SK-N-SH (cell line): ENCODE measurements around the gene TCF12. TPM values are rescaled to one million over a fixed set of nuclear protein-coding genes. Genes with fewer than 3 reads are reported as not detected.

Experiments
- CTCF ChIA-PET: fragments of 300-600, 350-600 bp; formaldehyde crosslinking; extraction: SDS; loops from one replicate; lab custom pipeline; 2021; lab: Yijun Ruan, JAX
- POLR2A ChIA-PET: fragments of 350-600 bp; sonication (Branson Sonifier 250); formaldehyde crosslinking; extraction: SDS; loops from one replicate; lab custom pipeline; 2020; ENCODE audit warnings: antibody characterized with exemption, inconsistent platforms; lab: Yijun Ruan, JAX
- DNase-seq: peaks from one replicate; pipeline ENCODE4 v3.0.0; 2012
- H2AFZ ChIP-seq: fragments of 200-600 bp; sonication (generic); 2 replicates; pipeline ENCODE4 v1.8.1; 2016; ENCODE audit warnings: antibody characterized with exemption, mild to moderate bottlenecking, low read depth
- H3F3A ChIP-seq: fragments of 200-600 bp; sonication (generic); replicated peaks from 2 replicates; pipeline ENCODE3; 2016; ENCODE audit warnings: antibody characterized with exemption, mild to moderate bottlenecking; ENCODE audit not compliant: insufficient read depth
- H3K27ac ChIP-seq, 2 experiments: fragments of 200-500 bp in 1 of 2; fragments of 200-600 bp in 1 of 2; sonication (Bioruptor generic) in 1 of 2; sonication (generic), shearing (Covaris generic) in 1 of 2; 2 replicates each; pipeline versions ENCODE4 v1.5.1 to v1.6.1; 2014 to 2016; ENCODE audit warnings: low read depth in 2 of 2, inconsistent platforms in 1 of 2, low read length in 1 of 2, mild to moderate bottlenecking in 1 of 2, mixed read lengths in 1 of 2
- H3K27me3 ChIP-seq: fragments of 200-600 bp; sonication (generic), shearing (Covaris generic); 2 replicates; pipeline ENCODE4 v1.6.1; 2016; ENCODE audit warnings: mixed run types; ENCODE audit not compliant: insufficient read depth
- H3K36me3 ChIP-seq, 2 experiments: fragments of 200-500 bp in 1 of 2; fragments of 200-600 bp in 1 of 2; sonication (Bioruptor generic) in 1 of 2; sonication (generic) in 1 of 2; replicated peaks in 1 of 2; 2 replicates each; pipeline versions ENCODE3 to v1.5.1; 2014 to 2016; ENCODE audit warnings: low read length in 1 of 2, mild to moderate bottlenecking in 1 of 2; ENCODE audit not compliant: insufficient read depth in 2 of 2, control insufficient read depth in 1 of 2
- H3K4me1 ChIP-seq, 2 experiments: fragments of 200-500 bp in 1 of 2; fragments of 200-600 bp in 1 of 2; sonication (Bioruptor generic) in 1 of 2; sonication (generic), shearing (Covaris generic) in 1 of 2; 2 replicates each; pipeline versions ENCODE4 v1.5.1 to v1.6.1; 2014 to 2016; ENCODE audit warnings: low read depth in 1 of 2, low read length in 1 of 2, mixed run types in 1 of 2; ENCODE audit not compliant: insufficient read depth in 2 of 2, control insufficient read depth in 1 of 2
- H3K4me2 ChIP-seq: fragments of 200-600 bp; sonication (generic), shearing (Covaris generic); 2 replicates; pipeline ENCODE4 v1.6.1; 2017; ENCODE audit warnings: mixed run types
- H3K4me3 ChIP-seq, 2 experiments: fragments of 200-500 bp in 1 of 2; fragments of 200-600 bp in 1 of 2; sonication (Bioruptor generic) in 1 of 2; sonication (generic), shearing (Covaris generic) in 1 of 2; 2 replicates each; pipeline versions ENCODE4 v1.5.1 to v1.8.1; 2014 to 2016; ENCODE audit warnings: low read depth in 2 of 2, inconsistent platforms in 1 of 2, low read length in 1 of 2, mild to moderate bottlenecking in 1 of 2, mixed read lengths in 1 of 2, moderate library complexity in 1 of 2
- H3K79me2 ChIP-seq: fragments of 200-600 bp; sonication (generic); 2 replicates; pipeline ENCODE4 v1.8.1; 2017; ENCODE audit warnings: mild to moderate bottlenecking; ENCODE audit not compliant: insufficient read depth
- H3K9ac ChIP-seq: fragments of 200-600 bp; sonication (generic); 2 replicates; pipeline ENCODE4 v1.6.1; 2017; ENCODE audit warnings: mixed run types
- H3K9me2 ChIP-seq: fragments of 200-600 bp; sonication (generic); 2 replicates; pipeline ENCODE4 v1.6.1; 2017; ENCODE audit warnings: mixed run types
- H3K9me3 ChIP-seq: fragments of 200-600 bp; sonication (generic); 2 replicates; pipeline ENCODE4 v1.6.1; 2017; ENCODE audit warnings: mixed run types, mild to moderate bottlenecking, moderate library complexity
- H4K20me1 ChIP-seq: fragments of 200-600 bp; sonication (generic); 2 replicates; pipeline ENCODE4 v1.6.1; 2017; ENCODE audit warnings: mild to moderate bottlenecking, mixed run types; ENCODE audit not compliant: insufficient read depth
- CHD2 ChIP-seq: fragments of 150-350 bp; IDR thresholded peaks from 2 replicates; pipeline ENCODE4 v1.6.1; 2018; ENCODE audit warnings: low read length; ENCODE audit not compliant: partially characterized antibody
- ELF1 ChIP-seq: IDR thresholded peaks from 2 replicates; pipeline ENCODE4 v1.4.0; 2012
- EP300 ChIP-seq, 2 experiments: IDR thresholded peaks; 2 replicates each; pipeline versions ENCODE4 v1.4.0 to v1.6.1; 2012; ENCODE audit warnings: borderline replicate concordance in 1 of 2, low read depth in 1 of 2, low read length in 1 of 2
- FOXM1 ChIP-seq: IDR thresholded peaks from 2 replicates; pipeline ENCODE4 v1.4.0; 2012; ENCODE audit warnings: low read depth, mild to moderate bottlenecking
- GABPA ChIP-seq: IDR thresholded peaks from 2 replicates; pipeline ENCODE4 v1.4.0; 2012; ENCODE audit warnings: low read depth, mild to moderate bottlenecking
- JUND ChIP-seq: IDR thresholded peaks from 2 replicates; pipeline ENCODE4 v1.4.0; 2012
- MAX ChIP-seq: IDR thresholded peaks from 2 replicates; pipeline ENCODE4 v1.4.0; 2012; ENCODE audit warnings: low read depth
- MEF2A ChIP-seq: IDR thresholded peaks from 2 replicates; pipeline ENCODE4 v1.4.0; 2012; ENCODE audit warnings: low read depth, borderline replicate concordance
- NFIC ChIP-seq: IDR thresholded peaks from 2 replicates; pipeline ENCODE4 v1.4.0; 2012; ENCODE audit warnings: borderline replicate concordance
- NRF1 ChIP-seq: IDR thresholded peaks from 2 replicates; pipeline ENCODE4 v1.6.1; 2012; ENCODE audit warnings: low read depth, mild to moderate bottlenecking, low read length
- RAD21 ChIP-seq: IDR thresholded peaks from 2 replicates; pipeline ENCODE4 v1.6.1; 2012; ENCODE audit warnings: mild to moderate bottlenecking, low read length
- RCOR1 ChIP-seq: fragments of 150-350 bp; IDR thresholded peaks from 2 replicates; pipeline ENCODE4 v1.6.1; 2017; ENCODE audit warnings: antibody characterized with exemption, low read length
- REST ChIP-seq: IDR thresholded peaks from 2 replicates; pipeline ENCODE4 v1.6.1; 2012; ENCODE audit warnings: mild to moderate bottlenecking, low read depth, low read length, moderate library complexity
- RXRA ChIP-seq: IDR thresholded peaks from 2 replicates; pipeline ENCODE4 v1.4.0; 2012; ENCODE audit warnings: low read depth, mild to moderate bottlenecking, borderline replicate concordance
- TAF1 ChIP-seq: IDR thresholded peaks from 2 replicates; pipeline ENCODE4 v1.6.1; 2012; ENCODE audit warnings: low read depth, mild to moderate bottlenecking, low read length, moderate library complexity, borderline replicate concordance
- TCF12 ChIP-seq: IDR thresholded peaks from 2 replicates; pipeline ENCODE4 v1.4.0; 2012
- TEAD4 ChIP-seq: IDR thresholded peaks from 2 replicates; pipeline ENCODE4 v1.4.0; 2012; ENCODE audit warnings: mild to moderate bottlenecking, borderline replicate concordance; ENCODE audit not compliant: insufficient read depth
- YY1 ChIP-seq: IDR thresholded peaks from 2 replicates; pipeline ENCODE4 v1.4.0; 2012; ENCODE audit warnings: low read depth, mild to moderate bottlenecking
- WGBS: methylation state at CpG from one replicate; pipeline ENCODE4 v1.1.6; 2017; ENCODE audit warnings: low lambda C conversion rate; 5-methylcytosine and 5-hydroxymethylcytosine counted together
- polyA plus RNA-seq, 3 experiments: library from polyadenylated mRNA; depleted of rRNA; stranded (reverse); fragments of >200 nt; gene quantifications; 2 replicates each; pipeline ENCODE4 v1.2.3, GENCODE V29; 2012

TCF12 gene
- polyA plus RNA-seq, 1 of the 3 experiments (the other 2 are of a cell fraction): 49.6 TPM

GRCh38 chr15:57036352-57036751 is 117.9 kb downstream of the TCF12 start:
- Histone ChIP-seq H3K4me3 (no peak overlapping the region), H3K4me1 (peaks cover 4 to 7% of the 10 kb centered on the region in 2 experiments; a peak in 3 of 4 replicates), H4K20me1 (peaks cover 31% of the 10 kb centered on the region), H3K9ac (no peak overlapping the region), H3K4me2 (no peak overlapping the region), H3K27me3 (no peaks in the 10 kb centered on the region), H2AFZ (no peak overlapping the region), H3K79me2 (peaks cover 96% of the 10 kb centered on the region), H3K36me3 (no peaks in the 10 kb centered on the region), H3K9me2 (no peaks in the 10 kb centered on the region), H3F3A (peaks cover 5% of the 10 kb centered on the region), H3K27ac (no peak overlapping the region), H3K9me3 (no peaks in the 10 kb centered on the region)
- CTCF ChIA-PET: interaction anchor here (1.6 kb wide), 1 partner anchor 270 kb away, joined by 3 read pairs; no protein-coding TSS in a partner anchor
- POLR2A ChIA-PET: no interaction called here
- 86% methylated on average over 1 of the region's 1 CpG for WGBS
- no peak for DNase-seq
- TF ChIP-seq FOXM1: no peak
- TF ChIP-seq YY1: no peak
- no peak for TF ChIP-seq MAX
- TF ChIP-seq ELF1: no peak
- TF ChIP-seq CHD2: no peak
- TF ChIP-seq TAF1: no peak

- no peaks in the 10 kb centered on the region; a peak in 2 of 4 replicates for H3K4me1 ChIP-seq
- H2AFZ ChIP-seq: no peak overlapping the region
- no peaks in the 10 kb centered on the region for H3K9me2 ChIP-seq
- H3K9ac ChIP-seq: no peak overlapping the region
- H3K9me3 ChIP-seq: no peaks in the 10 kb centered on the region
- H3K79me2 ChIP-seq: peaks cover 96% of the 10 kb centered on the region
- TF ChIP-seq GABPA (no peak), RXRA (no peak), NRF1 (no peak), MAX (no peak), TEAD4 (no peak), MEF2A (no peak), TAF1 (no peak), RAD21 (no peak), NFIC (no peak), FOXM1 (no peak)
- TF ChIP-seq, all 33 proteins: peak for 0
- H4K20me1 ChIP-seq: peaks cover 22% of the 10 kb centered on the region
- DNase-seq: no peak
- H3K36me3 ChIP-seq: no peaks in the 10 kb centered on the region
- H3K4me3 ChIP-seq: no peak overlapping the region
- no peak overlapping the region for H3K4me2 ChIP-seq
- H3K27ac ChIP-seq: no peak overlapping the region
- ChIA-PET POLR2A (no interaction called here), CTCF (interaction anchor here (1.0 to 1.4 kb wide), 2 partner anchors 98 to 254 kb away, joined by 3 read pairs; no protein-coding TSS in a partner anchor)
- H3F3A ChIP-seq: no peaks in the 10 kb centered on the region
- WGBS: 93% methylated on average over 5 of the region's 5 CpGs
- no peaks in the 10 kb centered on the region for H3K27me3 ChIP-seq
Observed at GRCh38 chr15:57037548-57037947, 119.1 kb downstream of the TCF12 start.

- no peak overlapping the region for H3K27ac ChIP-seq
- H3K79me2 ChIP-seq: peaks cover 96% of the 10 kb centered on the region
- peaks cover 19% of the 10 kb centered on the region for H4K20me1 ChIP-seq
- WGBS: 97% methylated on average over 2 of the region's 2 CpGs
- DNase-seq: no peak
- no peaks in the 10 kb centered on the region for H3F3A ChIP-seq
- POLR2A ChIA-PET: no interaction called here
- no peaks in the 10 kb centered on the region; a peak in 2 of 4 replicates for H3K4me1 ChIP-seq
- CTCF ChIA-PET: interaction anchor here (1.0 to 1.4 kb wide), 2 partner anchors 98 to 254 kb away, joined by 3 read pairs; no protein-coding TSS in a partner anchor
- H3K4me3 ChIP-seq: no peak overlapping the region
- no peaks in the 10 kb centered on the region for H3K36me3 ChIP-seq
- no peaks in the 10 kb centered on the region for H3K9me2 ChIP-seq
- H2AFZ ChIP-seq: no peak overlapping the region
- no peak overlapping the region for H3K9ac ChIP-seq
- no peak overlapping the region for H3K4me2 ChIP-seq
- no peaks in the 10 kb centered on the region for H3K27me3 ChIP-seq
- no peaks in the 10 kb centered on the region for H3K9me3 ChIP-seq
- TF ChIP-seq REST (no peak), TEAD4 (no peak), FOXM1 (no peak), JUND (no peak), RCOR1 (no peak), TCF12 (no peak), EP300 (IDR thresholded peaks at IDR 0.05; ENCODE audit: borderline replicate concordance in 1 of 2, low read depth in 1 of 2, low read length in 1 of 2) (no peak)
Observed at GRCh38 chr15:57038040-57038439, 119.6 kb downstream of the TCF12 start.
